MCF 10A (cell line): Measurements from ENCODE around the gene LAMP5. TPM values are rescaled to one million over a fixed set of nuclear protein-coding genes. Genes with fewer than 3 reads are reported as not detected.

ENCODE experiments used
- BruUV-seq: library from RNA; stranded (reverse); fragments of 400-500 nt; replicated peaks from 2 replicates; lab custom pipeline; 2021; lab: Mats Ljungman, UMichigan
- CTCF ChIA-PET: fragments of 300-600 bp; sonication (Branson Sonifier 250); formaldehyde crosslinking; extraction: SDS; loops from one replicate; lab custom pipeline; 2021; ENCODE audit warnings: antibody characterized with exemption, inconsistent platforms; lab: Yijun Ruan, JAX
- POLR2A ChIA-PET: fragments of 300-600, 350-650 bp; sonication (Branson Sonifier 250); formaldehyde crosslinking; extraction: SDS; loops from one replicate; lab custom pipeline; 2020; ENCODE audit warnings: antibody characterized with exemption, inconsistent platforms; lab: Yijun Ruan, JAX
- DNase-seq: peaks from one replicate; pipeline ENCODE4 v3.0.0-alpha.2; 2018; ENCODE audit not compliant: unreplicated experiment
- H3K27ac Mint-ChIP-seq: one replicate; pipeline ENCODE4 v1.8.0; 2022; ENCODE audit warnings: mild to moderate bottlenecking, low read depth, mixed read lengths; ENCODE audit not compliant: unreplicated experiment
- H3K27me3 Mint-ChIP-seq: one replicate; pipeline ENCODE4 v1.8.0; 2022; ENCODE audit warnings: mixed read lengths; ENCODE audit not compliant: insufficient read depth, unreplicated experiment
- H3K36me3 Mint-ChIP-seq: one replicate; pipeline ENCODE4 v1.8.0; 2022; ENCODE audit warnings: mild to moderate bottlenecking, moderate library complexity, mixed read lengths; ENCODE audit not compliant: insufficient read depth, unreplicated experiment
- H3K4me1 Mint-ChIP-seq: one replicate; pipeline ENCODE4 v1.8.0; 2022; ENCODE audit warnings: mixed read lengths; ENCODE audit not compliant: insufficient read depth, unreplicated experiment
- H3K4me3 Mint-ChIP-seq: one replicate; pipeline ENCODE4 v1.8.0; 2022; ENCODE audit warnings: mild to moderate bottlenecking, moderate library complexity, mixed read lengths; ENCODE audit not compliant: unreplicated experiment
- H3K9me3 Mint-ChIP-seq: one replicate; pipeline ENCODE4 v1.8.0; 2022; ENCODE audit warnings: mixed read lengths; ENCODE audit not compliant: unreplicated experiment
- intact Hi-C: fragments of 100-400 bp; cut with micrococcal nuclease; formaldehyde crosslinking; loops from 2 replicates; pipeline ENCODE4 v1.14.1; 2022
- total RNA-seq: library from RNA; stranded (reverse); gene quantifications from 2 replicates; pipeline ENCODE4 v1.2.3, GENCODE V29; 2022
- TF ChIP-seq, protein P1 (sequence below): fragments of 200-600 bp; IDR thresholded peaks from one replicate; pipeline ENCODE4 v1.8.0; 2022; ENCODE audit warnings: antibody characterized with exemption, mild to moderate bottlenecking; ENCODE audit not compliant: unreplicated experiment

Gene LAMP5
- total RNA-seq, 1 experiment from 2014 or later = not detected

DNA sequence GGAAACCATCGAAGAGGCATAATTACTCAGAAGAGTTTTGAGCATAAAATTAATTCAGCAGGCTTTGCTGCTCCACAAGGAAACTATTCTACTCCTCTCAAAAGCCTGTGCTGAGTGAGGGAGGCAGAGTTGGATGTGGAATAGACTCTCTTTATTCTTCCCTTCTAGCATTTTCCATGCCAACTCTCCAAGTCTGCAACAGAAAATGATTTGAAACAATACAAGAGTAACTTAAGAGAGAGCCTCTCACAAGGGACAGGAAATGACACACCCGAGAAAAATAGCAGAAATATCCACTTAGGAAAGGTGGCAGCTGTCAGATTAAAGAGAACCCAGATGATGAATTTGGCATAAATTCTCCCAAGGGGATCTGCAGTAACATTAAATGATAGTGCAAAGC is 26.3 kb upstream of the LAMP5 start:
- peaks cover 1% of the 10 kb centered on the region for H3K27me3 Mint-ChIP-seq
- intact Hi-C loops = no loop called here
- CTCF ChIA-PET = no interaction called here
- H3K4me3 Mint-ChIP-seq = no peak overlapping the region
- no peaks in the 10 kb centered on the region for H3K4me1 Mint-ChIP-seq
- H3K9me3 Mint-ChIP-seq = no peaks in the 10 kb centered on the region
- no peak overlapping the region for H3K27ac Mint-ChIP-seq
- BruUV-seq = no TSS peak
- DNase-seq = no peak
- H3K36me3 Mint-ChIP-seq = no peaks in the 10 kb centered on the region
- TF ChIP-seq, protein P1, sequence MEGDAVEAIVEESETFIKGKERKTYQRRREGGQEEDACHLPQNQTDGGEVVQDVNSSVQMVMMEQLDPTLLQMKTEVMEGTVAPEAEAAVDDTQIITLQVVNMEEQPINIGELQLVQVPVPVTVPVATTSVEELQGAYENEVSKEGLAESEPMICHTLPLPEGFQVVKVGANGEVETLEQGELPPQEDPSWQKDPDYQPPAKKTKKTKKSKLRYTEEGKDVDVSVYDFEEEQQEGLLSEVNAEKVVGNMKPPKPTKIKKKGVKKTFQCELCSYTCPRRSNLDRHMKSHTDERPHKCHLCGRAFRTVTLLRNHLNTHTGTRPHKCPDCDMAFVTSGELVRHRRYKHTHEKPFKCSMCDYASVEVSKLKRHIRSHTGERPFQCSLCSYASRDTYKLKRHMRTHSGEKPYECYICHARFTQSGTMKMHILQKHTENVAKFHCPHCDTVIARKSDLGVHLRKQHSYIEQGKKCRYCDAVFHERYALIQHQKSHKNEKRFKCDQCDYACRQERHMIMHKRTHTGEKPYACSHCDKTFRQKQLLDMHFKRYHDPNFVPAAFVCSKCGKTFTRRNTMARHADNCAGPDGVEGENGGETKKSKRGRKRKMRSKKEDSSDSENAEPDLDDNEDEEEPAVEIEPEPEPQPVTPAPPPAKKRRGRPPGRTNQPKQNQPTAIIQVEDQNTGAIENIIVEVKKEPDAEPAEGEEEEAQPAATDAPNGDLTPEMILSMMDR = no peak
- POLR2A ChIA-PET = no interaction called here

DNA sequence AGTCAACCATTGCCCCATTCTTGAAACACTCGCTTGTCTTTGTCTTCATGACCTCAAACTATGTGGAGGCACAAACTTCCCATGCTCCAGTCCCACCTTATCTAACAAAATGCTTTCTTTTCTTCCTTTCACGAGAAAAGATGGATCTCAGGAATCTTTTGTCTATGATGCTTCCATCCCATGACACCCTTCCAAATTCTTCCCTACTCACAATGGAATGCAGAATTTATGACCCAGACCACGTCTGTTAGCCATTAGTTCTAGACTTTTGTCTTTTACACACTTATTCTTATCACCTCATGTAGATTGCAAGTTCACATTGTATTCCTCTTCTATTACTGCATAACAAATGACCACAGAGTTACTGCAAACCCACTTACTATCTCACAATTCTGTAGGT is 24.2 kb upstream of the LAMP5 start:
- no peak overlapping the region for H3K4me3 Mint-ChIP-seq
- ChIA-PET CTCF (no interaction called here), POLR2A (no interaction called here)
- TF ChIP-seq, protein P1 = no peak
- peaks cover 8% of the 10 kb centered on the region for H3K9me3 Mint-ChIP-seq
- no peak for DNase-seq
- no peaks in the 10 kb centered on the region for H3K36me3 Mint-ChIP-seq
- H3K4me1 Mint-ChIP-seq = no peaks in the 10 kb centered on the region
- no TSS peak for BruUV-seq
- H3K27ac Mint-ChIP-seq = no peak overlapping the region
- H3K27me3 Mint-ChIP-seq = no peaks in the 10 kb centered on the region
- intact Hi-C loops = no loop called here

- ChIA-PET POLR2A (no interaction called here), CTCF (interaction anchor here (0.7 kb wide), 1 partner anchor 127 kb away, joined by 3 read pairs; no protein-coding TSS in a partner anchor)
- H3K27me3 Mint-ChIP-seq = no peaks in the 10 kb centered on the region
- intact Hi-C loops = no loop called here
- no peaks in the 10 kb centered on the region for H3K4me1 Mint-ChIP-seq
- peaks cover 10% of the 10 kb centered on the region for H3K9me3 Mint-ChIP-seq
- TF ChIP-seq, protein P1 = no peak
- H3K27ac Mint-ChIP-seq = no peak overlapping the region
- DNase-seq = no peak
- no TSS peak for BruUV-seq
- H3K4me3 Mint-ChIP-seq = no peak overlapping the region
- H3K36me3 Mint-ChIP-seq = no peaks in the 10 kb centered on the region
These were observed 23.8 kb upstream of the LAMP5 start for GRCh38 chr20:9490631-9491030.

DNA sequence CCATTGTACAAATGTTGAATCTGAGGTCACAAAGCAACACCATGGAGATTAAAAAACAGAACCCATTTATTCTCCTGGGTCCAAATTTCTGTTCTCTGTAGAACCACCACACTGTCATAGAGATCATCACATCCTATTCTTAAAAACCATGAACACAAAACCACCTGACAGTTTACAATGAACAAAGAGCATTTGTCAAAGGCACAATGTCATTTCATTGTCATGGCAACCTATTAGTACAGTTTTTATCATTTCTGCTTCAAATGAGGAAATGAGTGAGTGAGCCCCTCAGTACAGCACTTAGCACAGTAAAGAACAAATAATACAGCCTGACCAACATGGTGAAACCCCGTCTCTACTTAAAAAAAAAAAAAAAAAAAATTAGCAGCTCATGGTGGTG is 23.1 kb upstream of the LAMP5 start:
- ChIA-PET CTCF (interaction anchor here (0.6 to 0.7 kb wide), 3 partner anchors 126 to 919 kb away, joined by 3 read pairs; no protein-coding TSS in a partner anchor), POLR2A (no interaction called here)
- Mint-ChIP-seq H3K4me1 (no peaks in the 10 kb centered on the region), H3K9me3 (peaks cover 17% of the 10 kb centered on the region), H3K36me3 (no peaks in the 10 kb centered on the region), H3K27me3 (no peaks in the 10 kb centered on the region), H3K4me3 (no peak overlapping the region), H3K27ac (no peak overlapping the region)
- intact Hi-C loops = no loop called here
- BruUV-seq = no TSS peak
- TF ChIP-seq, protein P1 = no peak
- no peak for DNase-seq
